Nephron (organoid): ENCODE data around the gene PTPRU.

ENCODE experiments used
- H3K27ac Mint-ChIP-seq, 3 experiments: 2 replicates each; pipeline ENCODE4 v1.8.0; 2020; ENCODE audit warnings: mixed read lengths in 3 of 3, mild to moderate bottlenecking in 2 of 3, moderate library complexity in 1 of 3
- H3K27me3 Mint-ChIP-seq: 2 replicates; pipeline ENCODE4 v1.8.0; 2021; ENCODE audit warnings: low read depth, mild to moderate bottlenecking, moderate library complexity, mixed read lengths
- H3K36me3 Mint-ChIP-seq: 2 replicates; pipeline ENCODE4 v1.8.0; 2020; ENCODE audit warnings: low read depth, mixed read lengths
- H3K4me1 Mint-ChIP-seq: 2 replicates; pipeline ENCODE4 v1.8.0; 2020; ENCODE audit warnings: mixed read lengths
- H3K4me3 Mint-ChIP-seq, 3 experiments: 2 replicates each; pipeline ENCODE4 v1.8.0; 2020; ENCODE audit warnings: mild to moderate bottlenecking in 3 of 3, mixed read lengths in 3 of 3, moderate library complexity in 2 of 3
- H3K9me3 Mint-ChIP-seq: 2 replicates; pipeline ENCODE4 v1.8.0; 2020; ENCODE audit warnings: mixed read lengths
- TF ChIP-seq, protein P1 (sequence below), 3 experiments: fragments of 200-600 bp; sonication (generic); IDR thresholded peaks; one replicate each; pipeline ENCODE4 v1.5.0; 2021; ENCODE audit warnings: antibody characterized with exemption in 3 of 3; ENCODE audit not compliant: unreplicated experiment in 3 of 3

PTPRU gene

DNA sequence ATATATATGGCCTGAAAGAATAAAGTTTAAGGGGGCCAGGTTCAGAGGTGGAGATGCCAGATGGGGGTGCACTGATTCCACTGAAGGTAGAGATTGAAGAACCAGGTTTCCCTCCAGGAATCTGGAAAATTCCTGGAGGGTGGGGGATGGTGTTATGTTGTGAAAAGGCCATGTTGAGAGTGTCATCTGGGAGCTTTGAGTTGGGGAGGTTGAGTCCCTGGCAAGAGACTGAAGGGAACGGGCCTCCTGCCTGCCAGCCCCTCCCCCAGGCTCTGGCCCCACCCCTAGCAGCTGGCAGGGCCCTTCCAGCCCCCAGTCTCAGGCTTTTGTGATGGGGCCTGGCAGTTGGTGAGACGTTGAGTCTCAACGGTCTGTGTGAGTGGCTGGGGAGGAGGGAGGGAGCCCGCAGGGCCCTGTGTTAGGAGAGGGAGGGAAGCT lies 4.1 kb downstream of the PTPRU start:
- Mint-ChIP-seq H3K9me3 (no peaks in the 10 kb centered on the region), H3K27me3 (peaks cover 37% of the 10 kb centered on the region), H3K4me3 (peak overlapping the region in 2 of 3 experiments; percentile 58 to 80), H3K4me1 (peaks cover 33% of the 10 kb centered on the region), H3K27ac (peak overlapping the region in 1 of 3 experiments; percentile 38), H3K36me3 (no peaks in the 10 kb centered on the region)
- TF ChIP-seq, protein P1, sequence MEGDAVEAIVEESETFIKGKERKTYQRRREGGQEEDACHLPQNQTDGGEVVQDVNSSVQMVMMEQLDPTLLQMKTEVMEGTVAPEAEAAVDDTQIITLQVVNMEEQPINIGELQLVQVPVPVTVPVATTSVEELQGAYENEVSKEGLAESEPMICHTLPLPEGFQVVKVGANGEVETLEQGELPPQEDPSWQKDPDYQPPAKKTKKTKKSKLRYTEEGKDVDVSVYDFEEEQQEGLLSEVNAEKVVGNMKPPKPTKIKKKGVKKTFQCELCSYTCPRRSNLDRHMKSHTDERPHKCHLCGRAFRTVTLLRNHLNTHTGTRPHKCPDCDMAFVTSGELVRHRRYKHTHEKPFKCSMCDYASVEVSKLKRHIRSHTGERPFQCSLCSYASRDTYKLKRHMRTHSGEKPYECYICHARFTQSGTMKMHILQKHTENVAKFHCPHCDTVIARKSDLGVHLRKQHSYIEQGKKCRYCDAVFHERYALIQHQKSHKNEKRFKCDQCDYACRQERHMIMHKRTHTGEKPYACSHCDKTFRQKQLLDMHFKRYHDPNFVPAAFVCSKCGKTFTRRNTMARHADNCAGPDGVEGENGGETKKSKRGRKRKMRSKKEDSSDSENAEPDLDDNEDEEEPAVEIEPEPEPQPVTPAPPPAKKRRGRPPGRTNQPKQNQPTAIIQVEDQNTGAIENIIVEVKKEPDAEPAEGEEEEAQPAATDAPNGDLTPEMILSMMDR (IDR thresholded peaks at IDR 0.05; ENCODE audit: unreplicated experiment in 3 of 3): peak in 1 of 3 experiments; percentile 17

DNA sequence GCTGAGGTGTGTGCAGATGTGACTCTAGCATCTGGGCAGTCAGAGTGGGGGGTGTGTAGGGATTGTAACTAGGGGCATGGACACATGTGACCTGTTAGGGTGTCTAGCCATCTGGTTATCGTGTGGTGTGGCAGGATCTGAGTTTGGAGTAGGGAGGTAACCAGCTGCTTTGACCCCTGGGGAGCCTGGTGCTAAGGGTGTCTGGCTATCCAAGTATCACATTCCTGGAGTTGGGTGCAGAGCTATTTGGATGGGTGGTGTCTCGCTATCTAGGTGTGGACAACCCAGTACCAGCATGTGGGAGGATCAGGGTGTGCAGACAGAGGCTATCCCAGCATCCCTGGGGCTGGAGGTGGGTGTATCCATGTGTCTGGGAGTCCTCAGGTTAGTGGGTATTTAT lies 4.7 kb downstream of the PTPRU start:
- H3K4me1 Mint-ChIP-seq: peaks cover 33% of the 10 kb centered on the region
- no peaks in the 10 kb centered on the region for H3K36me3 Mint-ChIP-seq
- no peak overlapping the region for H3K27ac Mint-ChIP-seq
- H3K9me3 Mint-ChIP-seq: no peaks in the 10 kb centered on the region
- H3K27me3 Mint-ChIP-seq: peaks cover 31% of the 10 kb centered on the region
- H3K4me3 Mint-ChIP-seq: no peak overlapping the region
- TF ChIP-seq, protein P1 (IDR thresholded peaks at IDR 0.05; ENCODE audit: unreplicated experiment in 3 of 3): no peak

DNA sequence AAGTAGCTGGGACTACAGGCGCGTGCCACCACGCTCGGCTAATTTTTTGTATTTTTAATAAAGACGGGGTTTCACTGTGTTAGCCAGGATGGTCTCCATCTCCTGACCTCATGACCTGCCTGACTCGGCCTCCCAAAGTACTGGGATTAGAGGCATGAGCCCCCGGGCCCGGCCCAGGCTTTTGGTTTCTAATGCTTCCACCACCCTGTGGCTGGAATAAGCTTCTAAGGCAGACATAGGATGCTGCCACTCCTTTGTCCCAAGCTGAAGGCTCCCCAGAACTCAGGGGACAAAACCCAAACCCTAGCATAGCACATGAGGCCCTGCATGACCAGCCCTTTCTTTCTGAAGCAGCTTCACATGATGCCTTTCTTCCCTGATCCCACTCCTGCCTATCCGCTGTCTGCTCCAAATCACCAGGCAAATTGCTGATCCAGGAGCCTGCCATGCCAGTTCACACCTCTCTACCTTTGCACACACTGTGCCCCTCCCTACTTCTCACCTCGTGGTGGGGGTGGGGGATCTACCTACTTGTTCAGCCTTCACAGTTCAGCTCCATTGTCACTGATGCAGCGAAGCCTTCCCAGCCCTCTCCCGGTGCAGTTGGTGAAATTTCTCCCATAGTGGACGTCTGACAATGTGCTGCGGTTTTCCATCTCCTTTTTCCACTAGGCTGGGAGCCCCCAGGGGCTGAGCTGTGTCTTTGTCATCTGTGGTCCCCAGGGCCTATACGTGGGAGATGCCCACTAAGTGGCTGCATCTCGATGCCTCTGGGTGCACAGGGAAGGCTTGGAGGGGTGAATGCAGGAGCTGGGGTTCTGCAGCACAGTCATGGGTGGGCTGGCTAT lies 6.9 kb downstream of the PTPRU start:
- Mint-ChIP-seq H3K27me3 (peaks cover 18% of the 10 kb centered on the region), H3K4me1 (peaks cover 25% of the 10 kb centered on the region), H3K4me3 (no peak overlapping the region), H3K36me3 (no peaks in the 10 kb centered on the region), H3K27ac (no peak overlapping the region), H3K9me3 (no peaks in the 10 kb centered on the region)
- TF ChIP-seq, protein P1 (IDR thresholded peaks at IDR 0.05; ENCODE audit: unreplicated experiment in 3 of 3): no peak

DNA sequence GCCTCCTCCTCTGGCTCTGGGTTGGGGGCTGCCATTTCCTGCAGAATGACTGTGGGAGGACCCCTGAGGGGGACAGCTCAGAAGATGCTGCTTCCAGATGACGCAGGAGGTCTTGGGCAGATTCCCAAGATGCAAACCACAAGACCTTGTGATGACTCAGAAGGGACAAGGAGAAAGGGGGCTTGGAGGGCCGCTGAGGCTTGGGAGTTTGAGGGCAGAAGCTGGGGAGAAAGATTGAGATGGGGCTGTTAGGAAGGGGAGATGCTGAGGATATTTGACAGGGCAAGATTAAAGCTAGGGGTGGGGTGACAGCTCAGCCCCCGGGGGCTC lies 7.5 kb downstream of the PTPRU start:
- Mint-ChIP-seq H3K4me1 (peaks cover 24% of the 10 kb centered on the region), H3K4me3 (no peak overlapping the region), H3K27ac (no peak overlapping the region), H3K36me3 (no peaks in the 10 kb centered on the region), H3K9me3 (no peaks in the 10 kb centered on the region), H3K27me3 (peaks cover 14% of the 10 kb centered on the region)
- TF ChIP-seq, protein P1 (IDR thresholded peaks at IDR 0.05; ENCODE audit: unreplicated experiment in 3 of 3): no peak

DNA sequence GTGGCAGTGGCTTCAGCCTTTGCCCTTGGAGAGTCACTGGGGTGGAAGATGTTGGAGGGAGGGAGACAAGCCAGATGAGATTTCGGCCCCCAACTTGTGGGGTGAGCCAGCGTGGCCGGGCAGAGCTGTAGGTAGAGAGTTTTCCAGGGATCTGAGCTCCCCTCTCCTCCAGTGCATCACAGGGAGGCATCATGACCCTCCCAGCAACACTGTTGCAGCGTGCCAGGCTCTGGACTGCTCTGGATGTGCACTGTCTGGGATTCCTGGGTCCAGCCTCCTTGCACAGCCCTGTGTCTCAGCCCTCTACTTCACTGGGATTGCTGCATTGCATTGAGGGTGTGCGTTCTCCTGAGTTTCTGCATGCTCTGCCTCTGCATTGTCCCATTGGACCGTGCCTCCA lies 8.9 kb downstream of the PTPRU start:
- Mint-ChIP-seq H3K4me1 (peaks cover 24% of the 10 kb centered on the region), H3K4me3 (no peak overlapping the region), H3K27ac (no peak overlapping the region), H3K36me3 (no peaks in the 10 kb centered on the region), H3K9me3 (no peaks in the 10 kb centered on the region), H3K27me3 (peaks cover 10% of the 10 kb centered on the region)
- TF ChIP-seq, protein P1 (IDR thresholded peaks at IDR 0.05; ENCODE audit: unreplicated experiment in 3 of 3): no peak

DNA sequence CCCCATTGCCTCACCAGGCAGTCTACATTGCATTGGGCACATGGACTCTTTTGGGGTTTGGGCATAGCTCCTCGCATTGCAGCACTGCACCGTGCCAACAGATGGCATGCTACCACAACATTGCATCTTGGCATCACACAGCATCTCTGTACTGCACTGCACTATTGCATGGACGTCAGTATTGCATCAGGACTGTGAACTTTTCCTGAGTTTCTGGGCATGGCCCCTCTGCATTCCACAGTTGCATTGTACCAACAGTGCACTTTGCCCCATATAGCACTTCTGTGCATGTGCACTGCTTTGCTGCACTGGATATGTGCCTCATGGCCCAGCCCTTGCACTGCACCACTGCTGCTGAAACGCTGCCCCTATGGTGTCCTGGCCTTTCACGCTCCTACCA lies 9.6 kb downstream of the PTPRU start:
- TF ChIP-seq, protein P1 (IDR thresholded peaks at IDR 0.05; ENCODE audit: unreplicated experiment in 3 of 3): peak; percentile 32 to 45 (median 37)
- Mint-ChIP-seq H3K27me3 (peaks cover 12% of the 10 kb centered on the region), H3K36me3 (no peaks in the 10 kb centered on the region), H3K4me3 (no peak overlapping the region), H3K27ac (no peak overlapping the region), H3K9me3 (no peaks in the 10 kb centered on the region), H3K4me1 (peaks cover 24% of the 10 kb centered on the region)
